Kidney (tissue), 14 donors: ENCODE results near the gene DDX18. TPM values are rescaled to one million over a fixed set of nuclear protein-coding genes. Genes with fewer than 3 reads are reported as not detected.

ENCODE experiments used
- DNase-seq, 5 donors: peaks; one replicate each; pipeline ENCODE4 v3.0.0-alpha.2; 2013 to 2020
- FAIRE-seq: peaks from 2 replicates; lab custom pipeline; 2012; peaks lifted over from hg19 to GRCh38; lab: Jason Lieb, UNC
- H3K27ac ChIP-seq, 2 donors: one replicate each; pipeline ENCODE4 v1.7.0; 2013; ENCODE audit warnings: low read depth in 2 of 2, low read length in 2 of 2, inconsistent platforms in 1 of 2
- H3K27me3 ChIP-seq: one replicate; pipeline ENCODE4 v1.7.1; 2013; ENCODE audit warnings: low read length, inconsistent platforms; ENCODE audit not compliant: control insufficient read depth, insufficient read depth
- H3K36me3 ChIP-seq, 3 donors: one replicate each; pipeline versions ENCODE4 v1.7.0 to v1.7.1; 2013; ENCODE audit warnings: low read length in 3 of 3, control low read depth in 1 of 3, inconsistent platforms in 1 of 3; ENCODE audit not compliant: insufficient read depth in 3 of 3, control insufficient read depth in 2 of 3
- H3K4me1 ChIP-seq, 3 donors: one replicate each; pipeline versions ENCODE4 v1.7.0 to v1.7.1; 2013; ENCODE audit warnings: low read length in 3 of 3, inconsistent platforms in 1 of 3, low read depth in 1 of 3; ENCODE audit not compliant: control insufficient read depth in 2 of 3, insufficient read depth in 2 of 3
- H3K4me3 ChIP-seq, 3 donors: one replicate each; pipeline versions ENCODE4 v1.7.0 to v1.8.1; 2013; ENCODE audit warnings: low read length in 3 of 3, control low read depth in 1 of 3, inconsistent platforms in 1 of 3
- H3K9ac ChIP-seq, 3 donors: one replicate each; pipeline versions ENCODE4 v1.7.0 to v1.7.1; 2013; ENCODE audit warnings: low read length in 3 of 3, control low read depth in 1 of 3, inconsistent platforms in 1 of 3
- H3K9me3 ChIP-seq, 3 donors: one replicate each; pipeline versions ENCODE4 v1.7.0 to v1.7.1; 2013; ENCODE audit warnings: low read length in 3 of 3, control low read depth in 1 of 3, inconsistent platforms in 1 of 3; ENCODE audit not compliant: control insufficient read depth in 2 of 3, insufficient read depth in 1 of 3
- CTCF ChIP-seq: IDR thresholded peaks from 3 replicates; pipeline ENCODE4 v1.5.1; 2012; ENCODE audit warnings: mild to moderate bottlenecking, moderate library complexity, borderline replicate concordance; ENCODE audit not compliant: insufficient read depth; ENCODE audit errors: extremely low read depth
- intact Hi-C: fragments of 100-400 bp; cut with DNase I; formaldehyde crosslinking; loops from one replicate; pipeline ENCODE4 v1.11.1; 2022
- polyA plus RNA-seq: library from polyadenylated mRNA; stranded (reverse); fragments of 350-450 nt; fragmentation: Illumina TruSeq; extraction: RNeasy Lipid Tissue Mini Kit (QIAGEN cat#74804); gene quantifications from one replicate; pipeline ENCODE4 v1.2.3, GENCODE V29; 2014; ENCODE audit warnings: low read depth, low replicate concordance; ENCODE audit not compliant: insufficient read depth
- total RNA-seq: library from RNA; stranded (reverse); fragmentation: NEBNext Ultra II Directional; extraction: Animal tissue kit (Norgen Biotek cat#: 25700); gene quantifications from one replicate; pipeline ENCODE4 v1.2.1, GENCODE V29; 2021
- donor health status: control.
- donor health status: control.
- donor health status: control.
- donor health status: control.
- donor health status: control.
- donor health status: DM: yes; HTN: yes; CAD: no.
- donor health status: Normal renal cell carcinoma (clear cell type).

Gene DDX18
- total and polyA plus RNA-seq, 2 donors from 2014 or later = 18.1 to 53.8 TPM

GRCh38 chr2:117854610-117855009 lies 40.1 kb downstream of the DDX18 start:
- H3K27ac ChIP-seq = no peak overlapping the region
- intact Hi-C loops = no loop called here
- no peak for FAIRE-seq

GRCh38 chr2:117855886-117856285 lies 41.4 kb downstream of the DDX18 start:
- Histone ChIP-seq H3K9me3 (no peaks in the 10 kb centered on the region), H3K27ac (no peak overlapping the region), H3K36me3 (no peaks in the 10 kb centered on the region), H3K4me3 (no peak overlapping the region), H3K9ac (no peak overlapping the region), H3K4me1 (no peaks in the 10 kb centered on the region), H3K27me3 (no peaks in the 10 kb centered on the region)
- DNase-seq (no peak), FAIRE-seq (no peak)
- TF ChIP-seq CTCF = no peak
- intact Hi-C loops = no loop called here

More at GRCh38 chr2:117854610-117855009, 40.1 kb downstream of the DDX18 start:
- DNase-seq = no peak
- no peak for TF ChIP-seq CTCF
- Histone ChIP-seq H3K36me3 (no peaks in the 10 kb centered on the region), H3K27me3 (no peaks in the 10 kb centered on the region), H3K4me1 (no peaks in the 10 kb centered on the region), H3K9me3 (no peaks in the 10 kb centered on the region), H3K9ac (no peak overlapping the region), H3K4me3 (no peak overlapping the region)

- Histone ChIP-seq H3K9me3 (no peaks in the 10 kb centered on the region), H3K27ac (no peak overlapping the region), H3K36me3 (no peaks in the 10 kb centered on the region), H3K4me1 (no peaks in the 10 kb centered on the region), H3K27me3 (no peaks in the 10 kb centered on the region), H3K9ac (no peak overlapping the region), H3K4me3 (no peak overlapping the region)
- no peak for FAIRE-seq
- intact Hi-C loops = no loop called here
- TF ChIP-seq CTCF = no peak
- no peak for DNase-seq
Observed at GRCh38 chr2:117856415-117857210, 42.1 kb downstream of the DDX18 start.
